ENCODE results near the gene CHST12. TPM values are rescaled to one million over a fixed set of nuclear protein-coding genes. Genes with fewer than 3 reads are reported as not detected.

The CHST12 gene
- total RNA-seq, 1 donor from 2014 or later: 27.3 TPM

DNA sequence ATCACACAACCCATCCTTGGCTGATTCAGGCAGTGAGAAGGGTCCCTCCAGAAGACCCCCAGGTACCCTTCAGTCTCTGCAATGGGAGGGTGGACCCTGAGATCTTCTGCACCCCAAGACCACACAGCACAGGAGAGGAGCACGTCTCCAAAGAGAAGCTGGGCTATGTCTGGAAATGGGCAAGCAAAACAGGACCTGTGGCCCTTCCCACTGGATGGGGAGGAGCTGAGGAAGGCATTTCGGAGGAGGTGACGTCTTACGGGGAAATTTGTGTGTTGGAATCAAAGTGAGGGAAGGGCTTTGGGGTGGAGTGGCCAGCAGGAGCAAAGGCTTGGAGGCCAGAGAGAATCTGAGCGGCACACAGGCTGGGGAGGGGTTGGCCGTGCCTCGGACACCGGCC is 56.3 kb downstream of the CHST12 start:
- Mint-ChIP-seq H3K27ac (ENCODE audit: unreplicated experiment) (no peak overlapping the region), H3K4me3 (ENCODE audit: unreplicated experiment) (no peak overlapping the region), H3K36me3 (ENCODE audit: unreplicated experiment) (no peaks in the 10 kb centered on the region), H3K27me3 (ENCODE audit: unreplicated experiment) (no peaks in the 10 kb centered on the region), H3K9me3 (ENCODE audit: unreplicated experiment) (no peaks in the 10 kb centered on the region), H3K4me1 (ENCODE audit: low read depth, unreplicated experiment) (no peaks in the 10 kb centered on the region)
- DNase-seq: no peak
- TF ChIP-seq, protein P1, sequence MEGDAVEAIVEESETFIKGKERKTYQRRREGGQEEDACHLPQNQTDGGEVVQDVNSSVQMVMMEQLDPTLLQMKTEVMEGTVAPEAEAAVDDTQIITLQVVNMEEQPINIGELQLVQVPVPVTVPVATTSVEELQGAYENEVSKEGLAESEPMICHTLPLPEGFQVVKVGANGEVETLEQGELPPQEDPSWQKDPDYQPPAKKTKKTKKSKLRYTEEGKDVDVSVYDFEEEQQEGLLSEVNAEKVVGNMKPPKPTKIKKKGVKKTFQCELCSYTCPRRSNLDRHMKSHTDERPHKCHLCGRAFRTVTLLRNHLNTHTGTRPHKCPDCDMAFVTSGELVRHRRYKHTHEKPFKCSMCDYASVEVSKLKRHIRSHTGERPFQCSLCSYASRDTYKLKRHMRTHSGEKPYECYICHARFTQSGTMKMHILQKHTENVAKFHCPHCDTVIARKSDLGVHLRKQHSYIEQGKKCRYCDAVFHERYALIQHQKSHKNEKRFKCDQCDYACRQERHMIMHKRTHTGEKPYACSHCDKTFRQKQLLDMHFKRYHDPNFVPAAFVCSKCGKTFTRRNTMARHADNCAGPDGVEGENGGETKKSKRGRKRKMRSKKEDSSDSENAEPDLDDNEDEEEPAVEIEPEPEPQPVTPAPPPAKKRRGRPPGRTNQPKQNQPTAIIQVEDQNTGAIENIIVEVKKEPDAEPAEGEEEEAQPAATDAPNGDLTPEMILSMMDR (IDR thresholded peaks at IDR 0.05; ENCODE audit: partially characterized antibody, unreplicated experiment): no peak

DNA sequence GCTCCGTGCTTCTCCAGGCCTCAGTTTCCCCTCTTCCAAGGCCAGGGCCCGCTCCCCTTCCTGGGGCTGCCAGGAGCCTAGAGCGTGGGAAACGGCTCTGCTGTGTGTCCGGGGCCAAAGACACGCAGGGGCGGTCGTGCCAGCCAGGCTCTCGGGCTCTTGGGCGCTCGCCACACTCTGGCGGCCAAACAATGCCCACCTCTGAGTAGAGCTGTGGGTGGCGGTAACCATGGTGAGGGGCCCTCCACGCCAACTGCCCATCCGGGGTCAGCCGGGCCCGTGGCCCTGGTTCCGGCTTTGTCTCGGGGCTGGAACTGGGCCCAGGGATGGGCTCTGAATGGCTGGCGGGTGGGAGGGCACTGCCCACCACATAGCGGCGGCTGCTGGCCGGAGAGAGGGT is 56.8 kb downstream of the CHST12 start:
- no peak overlapping the region for H3K27ac Mint-ChIP-seq (ENCODE audit: unreplicated experiment)
- no peak for DNase-seq
- H3K36me3 Mint-ChIP-seq (ENCODE audit: unreplicated experiment): no peaks in the 10 kb centered on the region
- no peak overlapping the region for H3K4me3 Mint-ChIP-seq (ENCODE audit: unreplicated experiment)
- no peaks in the 10 kb centered on the region for H3K9me3 Mint-ChIP-seq (ENCODE audit: unreplicated experiment)
- no peaks in the 10 kb centered on the region for H3K27me3 Mint-ChIP-seq (ENCODE audit: unreplicated experiment)
- H3K4me1 Mint-ChIP-seq (ENCODE audit: low read depth, unreplicated experiment): no peaks in the 10 kb centered on the region
- TF ChIP-seq, protein P1 (IDR thresholded peaks at IDR 0.05; ENCODE audit: partially characterized antibody, unreplicated experiment): no peak

DNA sequence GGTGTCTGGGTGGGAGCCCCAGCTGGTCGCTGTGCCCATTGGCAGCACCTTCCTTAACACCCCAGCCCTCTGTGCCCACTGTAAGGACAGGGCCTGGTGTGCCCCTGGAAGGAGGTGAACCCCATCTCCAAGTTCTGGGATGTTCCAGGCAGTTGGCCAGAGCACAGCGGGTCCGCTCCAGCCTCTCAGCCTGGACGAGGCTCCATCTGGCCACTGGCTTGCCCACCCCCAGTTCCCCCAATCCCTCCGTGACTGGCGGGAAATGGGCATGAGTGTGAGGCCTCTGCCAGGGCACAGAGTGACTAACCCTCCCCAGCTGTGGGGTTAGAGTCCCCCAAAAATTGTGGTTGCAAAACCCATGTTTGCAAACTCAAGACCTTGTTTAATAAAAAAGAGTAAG is 57.2 kb downstream of the CHST12 start:
- no peak for DNase-seq
- H3K4me3 Mint-ChIP-seq (ENCODE audit: unreplicated experiment): no peak overlapping the region
- TF ChIP-seq, protein P1 (IDR thresholded peaks at IDR 0.05; ENCODE audit: partially characterized antibody, unreplicated experiment): no peak
- no peaks in the 10 kb centered on the region for H3K27me3 Mint-ChIP-seq (ENCODE audit: unreplicated experiment)
- H3K9me3 Mint-ChIP-seq (ENCODE audit: unreplicated experiment): no peaks in the 10 kb centered on the region
- H3K36me3 Mint-ChIP-seq (ENCODE audit: unreplicated experiment): no peaks in the 10 kb centered on the region
- no peaks in the 10 kb centered on the region for H3K4me1 Mint-ChIP-seq (ENCODE audit: low read depth, unreplicated experiment)
- H3K27ac Mint-ChIP-seq (ENCODE audit: unreplicated experiment): no peak overlapping the region

DNA sequence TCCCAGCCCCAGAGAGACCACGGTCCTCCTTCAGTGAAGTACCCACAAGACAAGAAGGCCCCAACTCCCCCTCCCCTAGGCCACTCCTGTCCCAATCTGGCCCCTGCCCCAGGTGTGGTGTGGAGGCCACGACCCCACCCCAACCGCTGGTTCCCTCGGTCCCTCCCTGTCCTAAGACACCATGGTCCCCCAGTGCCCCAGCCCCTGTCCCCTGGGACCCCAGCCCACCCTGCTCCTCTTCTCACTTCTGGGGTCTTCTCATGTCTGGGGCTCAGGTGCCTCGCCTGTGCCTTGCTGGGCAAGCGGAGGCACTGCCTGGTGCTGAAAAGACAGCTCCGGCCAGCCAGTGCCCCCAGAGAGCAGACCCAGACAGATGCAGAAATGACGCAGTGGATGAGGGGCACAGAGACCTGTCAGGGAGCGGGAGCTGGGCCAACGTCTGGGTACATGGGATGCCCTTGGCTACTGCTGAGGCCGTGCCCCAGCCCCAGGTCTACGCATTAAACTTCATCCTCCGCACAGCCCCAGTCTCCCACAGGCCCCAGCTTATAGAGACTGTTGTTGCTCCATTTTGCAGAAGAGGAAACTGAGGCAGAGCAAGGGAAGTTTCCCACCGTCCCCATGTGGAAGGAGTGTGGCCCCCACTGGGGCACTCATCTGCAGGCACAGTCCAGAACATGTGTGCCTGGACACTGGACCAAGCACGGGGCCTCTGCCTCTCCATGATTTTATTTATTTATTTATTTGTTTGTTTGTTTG is 58.0 kb downstream of the CHST12 start:
- Mint-ChIP-seq H3K4me3 (ENCODE audit: unreplicated experiment) (no peak overlapping the region), H3K36me3 (ENCODE audit: unreplicated experiment) (no peaks in the 10 kb centered on the region), H3K9me3 (ENCODE audit: unreplicated experiment) (no peaks in the 10 kb centered on the region), H3K4me1 (ENCODE audit: low read depth, unreplicated experiment) (peaks cover 5% of the 10 kb centered on the region), H3K27me3 (ENCODE audit: unreplicated experiment) (peaks cover 3% of the 10 kb centered on the region), H3K27ac (ENCODE audit: unreplicated experiment) (no peak overlapping the region)
- TF ChIP-seq, protein P1 (IDR thresholded peaks at IDR 0.05; ENCODE audit: partially characterized antibody, unreplicated experiment): no peak
- no peak for DNase-seq

DNA sequence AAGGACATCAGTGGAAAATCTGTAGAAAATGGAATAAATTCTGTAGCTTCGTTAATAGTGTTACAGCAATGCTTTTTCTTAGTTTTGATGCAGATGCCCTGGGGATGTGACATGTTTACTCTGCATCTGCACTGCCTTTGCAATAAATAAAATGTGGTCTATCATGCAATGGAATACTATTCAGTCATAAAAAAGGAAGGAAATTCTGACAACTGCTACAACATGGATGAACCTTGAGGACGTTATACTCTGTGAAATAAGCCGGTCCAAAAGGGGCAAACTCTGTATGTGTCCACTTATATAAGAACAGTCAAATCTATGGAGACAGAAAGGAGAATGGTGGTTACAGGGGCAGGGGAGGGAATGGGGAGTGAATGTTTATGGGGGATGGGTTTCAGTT is 59.3 kb downstream of the CHST12 start:
- H3K27me3 Mint-ChIP-seq (ENCODE audit: unreplicated experiment): peaks cover 4% of the 10 kb centered on the region
- no peaks in the 10 kb centered on the region for H3K9me3 Mint-ChIP-seq (ENCODE audit: unreplicated experiment)
- H3K4me3 Mint-ChIP-seq (ENCODE audit: unreplicated experiment): no peak overlapping the region
- H3K4me1 Mint-ChIP-seq (ENCODE audit: low read depth, unreplicated experiment): peaks cover 5% of the 10 kb centered on the region
- DNase-seq: no peak
- TF ChIP-seq, protein P1 (IDR thresholded peaks at IDR 0.05; ENCODE audit: partially characterized antibody, unreplicated experiment): no peak
- no peaks in the 10 kb centered on the region for H3K36me3 Mint-ChIP-seq (ENCODE audit: unreplicated experiment)
- H3K27ac Mint-ChIP-seq (ENCODE audit: unreplicated experiment): no peak overlapping the region

Data from glutamatergic neuron (in vitro differentiated cells).